Measurements from ENCODE around the gene IRF4.

Gene IRF4

DNA sequence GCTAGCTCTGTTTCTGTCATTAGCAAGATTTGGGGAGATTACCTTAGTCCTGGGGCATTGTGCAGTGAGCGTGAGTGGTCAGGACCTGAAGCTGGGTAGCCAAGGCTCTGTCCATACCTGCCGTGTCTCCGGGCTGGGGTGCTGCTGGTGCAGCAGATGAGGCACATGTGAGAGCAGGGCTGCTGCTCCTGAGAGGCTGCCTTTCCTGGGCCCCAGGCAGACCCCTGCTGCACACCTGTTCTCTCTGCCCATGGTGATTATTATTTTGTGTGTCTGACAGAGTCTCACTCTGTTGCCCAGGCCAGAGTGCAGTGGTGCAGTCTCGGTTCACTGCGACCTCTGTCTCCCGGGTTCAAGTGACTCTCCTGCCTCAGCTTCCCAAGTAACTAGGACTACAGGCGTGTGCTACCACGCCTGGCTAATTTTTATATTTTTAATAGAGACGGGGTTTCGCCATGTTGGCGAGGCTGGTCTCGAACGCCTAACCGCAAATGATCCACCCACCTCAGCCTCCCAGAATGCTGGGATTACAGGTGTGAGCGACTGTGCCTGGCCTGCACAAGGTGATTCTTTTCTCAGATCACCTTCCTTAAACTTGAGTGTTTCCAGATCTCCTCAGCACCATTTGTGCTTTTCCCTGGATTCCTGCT is 36.8 kb upstream of the IRF4 start:
- TF ChIP-seq, protein P1, sequence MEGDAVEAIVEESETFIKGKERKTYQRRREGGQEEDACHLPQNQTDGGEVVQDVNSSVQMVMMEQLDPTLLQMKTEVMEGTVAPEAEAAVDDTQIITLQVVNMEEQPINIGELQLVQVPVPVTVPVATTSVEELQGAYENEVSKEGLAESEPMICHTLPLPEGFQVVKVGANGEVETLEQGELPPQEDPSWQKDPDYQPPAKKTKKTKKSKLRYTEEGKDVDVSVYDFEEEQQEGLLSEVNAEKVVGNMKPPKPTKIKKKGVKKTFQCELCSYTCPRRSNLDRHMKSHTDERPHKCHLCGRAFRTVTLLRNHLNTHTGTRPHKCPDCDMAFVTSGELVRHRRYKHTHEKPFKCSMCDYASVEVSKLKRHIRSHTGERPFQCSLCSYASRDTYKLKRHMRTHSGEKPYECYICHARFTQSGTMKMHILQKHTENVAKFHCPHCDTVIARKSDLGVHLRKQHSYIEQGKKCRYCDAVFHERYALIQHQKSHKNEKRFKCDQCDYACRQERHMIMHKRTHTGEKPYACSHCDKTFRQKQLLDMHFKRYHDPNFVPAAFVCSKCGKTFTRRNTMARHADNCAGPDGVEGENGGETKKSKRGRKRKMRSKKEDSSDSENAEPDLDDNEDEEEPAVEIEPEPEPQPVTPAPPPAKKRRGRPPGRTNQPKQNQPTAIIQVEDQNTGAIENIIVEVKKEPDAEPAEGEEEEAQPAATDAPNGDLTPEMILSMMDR (conservative IDR thresholded peaks at IDR 0.05; ENCODE audit: low read depth, low read length): no peak
- H3K4me3 ChIP-seq (ENCODE audit: low read depth, low read length): no peak overlapping the region
- DNase-seq (ENCODE audit: low read depth): no peak

DNA sequence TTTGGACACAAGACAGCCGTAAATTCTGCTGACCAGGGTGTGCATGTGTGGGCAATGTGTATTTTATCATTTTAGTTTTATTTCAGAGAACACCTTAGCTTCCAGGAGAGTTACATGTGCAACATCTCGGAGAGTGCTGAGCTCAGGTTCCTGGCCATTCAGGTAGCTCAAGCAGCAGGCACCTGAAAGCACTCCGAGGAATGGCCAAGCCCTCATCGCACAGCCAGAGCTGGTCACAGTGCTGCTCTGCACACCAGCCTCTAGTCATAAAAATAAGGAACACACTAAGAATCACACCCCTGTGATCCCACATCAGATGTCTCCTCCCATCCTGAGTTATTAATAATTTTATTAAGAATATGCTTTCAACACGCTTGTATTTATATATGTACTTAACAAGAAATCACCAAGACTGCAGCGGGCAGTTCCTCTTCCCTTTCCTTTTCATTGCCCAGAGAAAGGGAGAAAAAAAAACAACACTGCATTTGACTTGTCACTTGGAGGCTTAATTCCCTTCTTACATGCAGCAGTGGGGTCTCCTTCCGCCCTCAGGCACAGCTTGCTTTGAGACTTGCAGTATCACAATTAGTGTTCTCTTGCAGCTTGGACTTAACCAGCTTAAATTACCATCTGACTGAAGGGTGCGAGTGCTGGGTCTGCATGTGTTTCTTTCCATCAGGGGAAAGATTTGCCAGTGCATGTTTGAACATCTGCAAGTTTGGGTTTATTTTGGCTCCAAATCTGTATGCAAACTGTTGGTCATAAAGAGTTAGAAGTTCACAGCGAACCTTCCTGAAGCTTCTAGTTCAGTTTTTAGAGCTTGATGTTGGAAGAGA is 36.0 kb upstream of the IRF4 start:
- TF ChIP-seq, protein P1 (conservative IDR thresholded peaks at IDR 0.05; ENCODE audit: low read depth, low read length): no peak

DNA sequence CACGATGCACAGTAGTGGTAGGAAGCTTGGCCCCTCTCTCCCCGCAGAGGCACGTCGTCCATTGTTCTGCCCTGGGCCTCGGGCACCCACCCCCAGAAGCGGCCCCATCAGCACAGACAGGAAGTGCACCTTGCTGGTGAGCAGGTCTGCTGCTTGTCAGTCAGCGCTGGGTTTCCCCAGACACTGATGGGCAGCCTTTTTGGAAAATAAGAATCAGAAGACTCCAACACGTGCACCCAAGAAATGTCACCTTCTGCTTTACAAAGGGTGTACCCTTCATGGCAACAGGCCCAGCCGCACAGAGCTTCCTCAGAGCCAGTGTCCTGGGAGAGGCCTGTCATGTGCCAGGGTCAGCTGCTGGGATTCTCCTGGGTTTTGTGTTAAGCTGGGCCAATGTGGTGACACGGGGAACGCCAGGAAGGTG is 34.7 kb upstream of the IRF4 start:
- DNase-seq (ENCODE audit: low read depth): no peak
- TF ChIP-seq, protein P1 (conservative IDR thresholded peaks at IDR 0.05; ENCODE audit: low read depth, low read length): no peak
- H3K4me3 ChIP-seq (ENCODE audit: low read depth, low read length): no peak overlapping the region

More for the DNA sequence above, 36.0 kb upstream of the IRF4 start:
- H3K4me3 ChIP-seq (ENCODE audit: low read depth, low read length): no peak overlapping the region
- DNase-seq (ENCODE audit: low read depth): no peak

DNA sequence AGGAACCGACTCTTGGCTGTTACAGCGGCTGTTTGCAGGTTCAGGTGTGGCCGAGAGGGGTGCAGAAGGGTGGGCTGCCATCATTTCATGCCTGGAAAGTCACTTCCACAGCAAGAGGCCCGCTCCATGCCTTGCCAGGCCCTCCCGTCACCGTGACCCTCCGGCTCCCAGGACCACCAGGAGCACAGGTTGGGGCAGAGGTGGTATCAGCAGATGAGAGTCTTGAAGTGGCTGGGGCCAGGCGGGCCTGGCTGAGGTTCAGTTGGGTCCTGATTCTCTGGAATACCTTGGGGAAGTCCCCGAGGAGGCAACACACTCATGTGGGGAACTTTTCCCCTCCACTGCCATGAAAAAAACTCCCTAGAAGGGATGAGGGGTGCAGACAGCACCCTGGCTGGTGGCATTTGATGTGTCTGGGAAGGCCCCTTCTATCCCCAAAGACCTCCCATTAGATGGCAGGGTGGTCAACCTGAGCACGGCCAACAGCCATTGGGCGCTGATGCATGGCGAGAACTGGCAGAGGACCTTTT is 34.2 kb upstream of the IRF4 start:
- no peak for DNase-seq (ENCODE audit: low read depth)
- TF ChIP-seq, protein P1 (conservative IDR thresholded peaks at IDR 0.05; ENCODE audit: low read depth, low read length): no peak
- no peak overlapping the region for H3K4me3 ChIP-seq (ENCODE audit: low read depth, low read length)

DNA sequence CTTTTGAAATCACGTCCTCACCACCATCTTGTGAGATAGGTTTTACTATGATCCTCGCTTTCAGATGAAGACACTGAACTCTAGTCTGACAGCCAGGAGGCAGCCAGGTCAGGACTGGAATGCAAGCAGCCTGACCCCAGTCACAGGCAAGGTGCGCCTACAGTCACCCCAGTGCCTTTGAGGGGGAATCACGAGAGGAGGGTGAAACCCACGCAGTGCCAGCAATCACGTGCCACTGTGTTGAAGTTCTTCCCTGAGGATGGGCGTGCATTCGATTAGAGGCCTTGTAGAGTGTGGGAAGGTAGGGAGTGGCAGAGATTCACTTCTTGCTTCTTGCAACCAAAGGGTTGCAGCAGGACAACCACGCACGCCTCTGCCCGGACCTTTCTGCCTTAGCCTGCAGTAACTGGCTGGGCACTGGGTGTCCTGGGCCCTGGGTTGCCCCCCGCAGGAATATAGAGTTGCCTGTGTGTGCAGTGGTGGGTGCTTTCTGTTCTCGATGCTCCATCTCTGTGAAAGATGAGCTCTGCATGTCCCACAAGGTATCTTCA is 33.7 kb upstream of the IRF4 start:
- TF ChIP-seq, protein P1 (conservative IDR thresholded peaks at IDR 0.05; ENCODE audit: low read depth, low read length): no peak
- DNase-seq (ENCODE audit: low read depth): no peak
- H3K4me3 ChIP-seq (ENCODE audit: low read depth, low read length): no peak overlapping the region

DNA sequence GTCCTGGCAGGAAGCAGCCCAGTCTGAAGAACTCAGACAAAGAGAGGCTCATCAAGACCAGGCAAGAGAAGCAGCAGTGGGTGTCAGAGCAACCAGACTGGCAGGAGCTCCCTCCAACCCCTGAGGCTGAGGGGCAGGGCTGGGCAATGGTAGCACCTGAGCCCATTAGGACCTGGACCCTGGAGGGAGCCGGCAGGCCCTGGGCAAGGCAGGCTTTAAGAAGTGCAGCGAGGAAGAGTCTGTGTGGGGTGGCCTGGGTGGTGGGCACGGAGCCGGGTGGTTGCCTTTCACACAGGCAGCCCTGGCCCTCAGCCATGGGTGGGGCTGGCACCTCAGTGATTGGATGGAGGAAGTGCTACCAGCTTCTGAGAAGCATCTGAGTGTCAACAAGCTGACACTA is 33.1 kb upstream of the IRF4 start:
- DNase-seq (ENCODE audit: low read depth): no peak
- no peak overlapping the region for H3K4me3 ChIP-seq (ENCODE audit: low read depth, low read length)
- TF ChIP-seq, protein P1 (conservative IDR thresholded peaks at IDR 0.05; ENCODE audit: low read depth, low read length): no peak
